ENCODE results near the gene NLRX1. TPM values are rescaled to one million over a fixed set of nuclear protein-coding genes. Genes with fewer than 3 reads are reported as not detected.

NLRX1 gene
- total and polyA plus RNA-seq, 4 donors: 4.2 to 12.0 (median 10.4) TPM

GRCh38 chr11:119205080-119205479 lies 36.6 kb downstream of the NLRX1 start:
- no peak overlapping the region for H3K9ac ChIP-seq (ENCODE audit: low read depth in 1 of 2, low read length in 2 of 2)
- no peak overlapping the region for H3K27ac ChIP-seq (ENCODE audit: low read depth in 1 of 2, low read length in 2 of 2)
- no peak for DNase-seq (ENCODE audit: low spot score)
- WGBS: 67% methylated on average over 10 of the region's 10 CpGs
- H3K9me3 ChIP-seq (ENCODE audit: control insufficient read depth in 4 of 4, low read length in 3 of 4): no peaks in the 10 kb centered on the region
- H3K4me3 ChIP-seq (ENCODE audit: low read depth in 1 of 3, low read length in 3 of 3): no peak overlapping the region
- H3K36me3 ChIP-seq (ENCODE audit: control insufficient read depth in 4 of 4, insufficient read depth in 3 of 4, low read depth in 1 of 4, low read length in 3 of 4): no peaks in the 10 kb centered on the region
- TF ChIP-seq FOXA1 (IDR thresholded peaks at IDR 0.05) (no peak), TAF1 (conservative IDR thresholded peaks at IDR 0.05) (no peak), JUND (IDR thresholded peaks at IDR 0.05) (no peak), MAX (IDR thresholded peaks at IDR 0.05) (no peak), HNF4G (IDR thresholded peaks at IDR 0.05) (no peak), RXRA (IDR thresholded peaks at IDR 0.05) (no peak), NR2F2 (IDR thresholded peaks at IDR 0.05) (no peak), ZBTB33 (IDR thresholded peaks at IDR 0.05) (no peak), GABPA (IDR thresholded peaks at IDR 0.05 in 1 of 2, conservative IDR thresholded peaks at IDR 0.05 in 1 of 2) (no peak), ATF3 (IDR thresholded peaks at IDR 0.05) (no peak), HNF4A (conservative IDR thresholded peaks at IDR 0.05) (no peak), RAD21 (IDR thresholded peaks at IDR 0.05) (no peak), FOXA2 (IDR thresholded peaks at IDR 0.05) (no peak), EGR1 (IDR thresholded peaks at IDR 0.05; ENCODE audit: low read depth in 2 of 2) (no peak), YY1 (IDR thresholded peaks at IDR 0.05) (no peak), SP1 (IDR thresholded peaks at IDR 0.05) (no peak), REST (IDR thresholded peaks at IDR 0.05) (no peak), CTCF (IDR thresholded peaks at IDR 0.05; ENCODE audit: low read depth, low read length, missing input control) (no peak)
- H3K27me3 ChIP-seq (ENCODE audit: control insufficient read depth in 4 of 4, insufficient read depth in 4 of 4, low read length in 3 of 4): no peaks in the 10 kb centered on the region
- peaks cover 3 to 13% (median 11%) of the 10 kb centered on the region in 4 donors for H3K4me1 ChIP-seq (ENCODE audit: control insufficient read depth in 4 of 4, insufficient read depth in 4 of 4, low read length in 3 of 4)

All from liver (tissue), 9 donors.